Skeletal muscle tissue (tissue), 4 donors: ENCODE results near the gene TANC1. TPM values are rescaled to one million over a fixed set of nuclear protein-coding genes. Genes with fewer than 3 reads are reported as not detected.
"Not testable (repeated sequence)": the region's sequence is repeated elsewhere in the genome, so short reads cannot be mapped to it uniquely, and the experiment has no call there.

ENCODE experiments used
- H3K27ac ChIP-seq: one replicate; pipeline ENCODE4 v1.7.0; 2013; ENCODE audit warnings: mild to moderate bottlenecking, low read depth, low read length, inconsistent platforms
- H3K27me3 ChIP-seq, 3 donors: one replicate each; pipeline ENCODE4 v1.7.0; 2013; ENCODE audit warnings: low read length in 3 of 3; ENCODE audit not compliant: control insufficient read depth in 3 of 3, insufficient read depth in 3 of 3
- H3K36me3 ChIP-seq, 3 donors: one replicate each; pipeline ENCODE4 v1.7.0; 2013; ENCODE audit warnings: low read length in 3 of 3; ENCODE audit not compliant: control insufficient read depth in 3 of 3, insufficient read depth in 3 of 3
- H3K4me1 ChIP-seq, 3 donors: one replicate each; pipeline ENCODE4 v1.7.0; 2013; ENCODE audit warnings: low read length in 3 of 3, mild to moderate bottlenecking in 3 of 3; ENCODE audit not compliant: control insufficient read depth in 3 of 3, insufficient read depth in 3 of 3
- H3K4me3 ChIP-seq, 3 donors: one replicate each; pipeline ENCODE4 v1.7.0; 2013; ENCODE audit warnings: low read length in 3 of 3
- H3K9ac ChIP-seq, 3 donors: one replicate each; pipeline ENCODE4 v1.7.0; 2013; ENCODE audit warnings: low read length in 3 of 3, mild to moderate bottlenecking in 3 of 3, moderate library complexity in 2 of 3, low read depth in 1 of 3
- H3K9me3 ChIP-seq, 3 donors: one replicate each; pipeline ENCODE4 v1.7.0; 2013; ENCODE audit warnings: low read length in 3 of 3; ENCODE audit not compliant: control insufficient read depth in 3 of 3
- total RNA-seq: library from RNA; depleted of rRNA; stranded (reverse); fragments of >200 nt; gene quantifications from one replicate; pipeline ENCODE4 v1.2.3, GENCODE V29; 2014
- donor health status: Osteomylitis.

Gene TANC1
- total RNA-seq, 1 donor from 2014 or later: 38.1 TPM

DNA sequence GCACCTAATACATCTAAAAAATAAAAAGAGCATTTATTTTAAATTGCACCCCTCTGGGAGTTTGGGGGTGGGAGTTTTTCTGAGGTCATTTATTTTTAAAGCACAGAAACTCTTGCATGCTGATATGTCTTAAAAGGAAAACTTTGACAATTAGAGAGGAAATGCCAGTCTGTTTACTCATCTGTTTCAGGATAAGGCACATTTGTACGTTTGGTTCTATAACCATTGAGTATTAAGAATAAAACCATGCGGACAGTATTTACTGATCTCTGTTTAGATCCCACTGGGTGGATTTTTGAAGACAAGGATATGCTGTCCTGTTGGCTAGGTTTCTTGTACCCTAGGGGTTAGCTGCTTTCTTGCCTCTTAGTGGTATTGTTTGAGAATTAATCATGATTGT is 122.9 kb downstream of the TANC1 start:
- Histone ChIP-seq H3K36me3 (no peaks in the 10 kb centered on the region), H3K27ac (peak overlapping the region; percentile 16), H3K4me1 (peaks cover 29 to 39% (median 37%) of the 10 kb centered on the region in 3 donors), H3K9me3 (no peaks in the 10 kb centered on the region), H3K27me3 (no peaks in the 10 kb centered on the region), H3K9ac (no peak overlapping the region), H3K4me3 (no peak overlapping the region)

DNA sequence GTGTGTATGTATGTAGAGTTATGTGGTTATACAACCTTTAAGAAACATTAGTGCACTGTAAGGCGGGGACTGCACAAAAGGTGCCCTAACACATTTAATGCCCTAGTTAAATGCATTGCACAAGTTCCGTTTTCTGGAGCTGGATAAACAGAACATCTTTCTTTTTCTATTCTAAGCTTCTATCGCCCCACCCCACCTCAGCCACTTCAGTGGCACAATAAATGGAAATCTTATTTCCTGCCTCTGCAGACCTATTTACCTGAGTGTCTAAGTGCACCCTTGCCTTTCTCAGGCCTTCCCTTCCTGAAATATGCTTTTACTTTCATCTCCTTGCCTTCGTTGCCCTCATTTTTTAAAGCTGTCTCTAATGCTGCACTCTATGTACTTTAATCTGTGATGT is 123.5 kb downstream of the TANC1 start:
- H3K9ac ChIP-seq: no peak overlapping the region
- H3K4me1 ChIP-seq: peaks cover 29 to 39% (median 37%) of the 10 kb centered on the region in 3 donors
- no peaks in the 10 kb centered on the region for H3K9me3 ChIP-seq
- no peaks in the 10 kb centered on the region for H3K36me3 ChIP-seq
- H3K4me3 ChIP-seq: no peak overlapping the region
- peak overlapping the region; percentile 16 for H3K27ac ChIP-seq
- no peaks in the 10 kb centered on the region for H3K27me3 ChIP-seq

DNA sequence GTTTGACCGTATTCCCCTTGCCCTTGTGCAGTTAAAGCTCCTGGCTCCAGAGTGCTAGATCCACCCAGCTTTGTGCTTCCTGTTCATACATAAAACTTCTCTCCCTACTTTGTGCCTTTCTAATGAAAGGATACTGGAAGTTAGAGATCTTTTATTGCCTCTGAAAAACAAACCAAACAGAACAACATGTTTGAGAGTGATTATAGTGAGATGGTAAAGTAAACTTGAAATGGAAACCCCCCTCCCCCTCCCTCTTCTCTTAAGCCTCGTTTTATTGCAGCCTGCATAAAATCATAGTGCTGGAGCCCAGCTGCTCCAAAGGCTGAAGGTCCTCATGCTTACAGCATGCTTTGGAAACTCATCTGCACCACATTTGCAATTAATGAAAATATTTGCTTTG is 125.1 kb downstream of the TANC1 start:
- Histone ChIP-seq H3K27me3 (no peaks in the 10 kb centered on the region), H3K9ac (no peak overlapping the region), H3K9me3 (no peaks in the 10 kb centered on the region), H3K4me1 (peaks cover 29 to 39% (median 37%) of the 10 kb centered on the region in 3 donors), H3K27ac (no peak overlapping the region), H3K4me3 (no peak overlapping the region), H3K36me3 (peaks cover 0 to 4% (median 0%) of the 10 kb centered on the region in 3 donors)

DNA sequence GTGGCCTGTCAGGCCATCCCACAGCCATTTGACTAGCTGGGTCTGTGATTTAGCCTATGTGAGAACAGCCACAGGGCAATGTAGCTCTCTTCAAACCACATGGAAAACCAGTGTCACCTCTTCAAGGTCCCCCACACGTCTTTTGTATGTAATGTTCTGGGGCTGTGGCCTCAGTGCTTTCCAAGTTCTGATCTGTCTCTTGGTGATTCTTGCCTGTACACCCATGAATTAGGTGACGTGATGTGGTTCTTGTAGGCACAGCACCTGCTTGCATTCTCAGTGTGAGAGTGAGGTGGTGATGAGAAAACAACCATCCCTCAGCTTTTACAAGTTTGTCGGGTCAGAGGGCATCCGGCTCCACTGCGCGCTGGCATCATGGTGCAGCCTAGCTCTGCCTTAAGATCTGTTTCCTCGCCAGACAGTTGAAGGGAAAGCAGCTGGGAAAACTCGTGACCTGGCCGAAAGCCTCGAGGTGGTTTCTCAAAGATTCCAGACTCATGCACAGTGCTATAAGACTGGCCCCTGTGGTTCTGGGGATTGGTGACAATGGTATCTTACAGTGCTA is 125.8 kb downstream of the TANC1 start:
- Histone ChIP-seq H3K4me3 (no peak overlapping the region), H3K9ac (no peak overlapping the region), H3K4me1 (peaks cover 28 to 38% (median 35%) of the 10 kb centered on the region in 3 donors), H3K27me3 (no peaks in the 10 kb centered on the region), H3K27ac (peak overlapping the region; percentile 34), H3K36me3 (peaks cover 0 to 4% (median 0%) of the 10 kb centered on the region in 3 donors), H3K9me3 (no peaks in the 10 kb centered on the region)

DNA sequence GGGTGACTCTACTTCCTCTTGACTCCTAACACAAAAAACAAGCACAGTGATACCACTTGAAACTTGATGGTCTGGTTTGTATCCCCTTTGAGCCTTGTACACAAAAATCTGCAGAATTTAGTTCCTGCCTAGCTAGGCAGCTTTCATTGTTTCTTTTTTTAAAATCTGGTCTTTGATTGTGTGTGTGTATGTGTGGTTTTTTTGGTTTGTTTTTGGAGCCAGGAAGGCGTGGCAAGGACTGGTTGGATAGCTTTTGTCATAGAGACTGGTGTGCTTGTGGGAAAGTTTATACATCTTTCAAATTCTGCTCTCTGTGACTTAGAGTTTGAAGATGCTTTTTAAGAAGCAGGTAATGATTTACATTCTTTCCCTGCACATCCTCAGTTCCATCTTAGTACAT is 127.4 kb downstream of the TANC1 start:
- no peaks in the 10 kb centered on the region for H3K9me3 ChIP-seq
- H3K27ac ChIP-seq: no peak overlapping the region
- no peak overlapping the region for H3K9ac ChIP-seq
- H3K4me3 ChIP-seq: no peak overlapping the region
- H3K27me3 ChIP-seq: no peaks in the 10 kb centered on the region
- peaks cover 0 to 4% (median 0%) of the 10 kb centered on the region in 3 donors for H3K36me3 ChIP-seq
- peaks cover 16 to 23% (median 21%) of the 10 kb centered on the region in 3 donors for H3K4me1 ChIP-seq

DNA sequence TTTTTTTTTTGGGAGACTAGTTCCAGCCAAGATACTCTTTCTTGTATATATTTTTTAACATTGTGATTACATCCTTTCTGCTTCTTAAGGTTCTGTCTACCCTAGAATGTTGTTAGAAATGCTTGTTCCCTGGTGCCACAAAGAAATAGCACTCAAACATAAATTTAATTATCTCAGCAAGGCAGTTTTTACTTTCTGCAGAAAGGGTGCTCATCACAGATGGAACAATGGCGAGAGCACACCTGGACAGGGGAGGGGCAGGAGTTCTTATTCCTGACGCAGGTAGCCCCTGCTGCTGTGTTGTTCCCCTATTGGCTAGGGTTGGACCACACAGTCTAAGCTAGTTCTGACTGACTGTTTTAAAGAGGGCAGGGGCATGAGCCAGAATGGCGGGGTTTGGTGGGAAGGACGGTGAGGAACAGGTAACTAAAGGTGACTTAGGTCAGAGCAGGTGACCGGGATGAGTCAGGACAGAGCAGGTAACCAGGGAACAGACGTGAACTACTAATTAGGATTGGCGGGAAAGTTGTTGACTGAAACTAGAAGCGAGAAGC is 127.9 kb downstream of the TANC1 start:
- H3K9ac ChIP-seq, H3K4me3 ChIP-seq, H3K27ac ChIP-seq, H3K36me3 ChIP-seq, H3K27me3 ChIP-seq, H3K9me3 ChIP-seq: not testable (repeated sequence)
- H3K4me1 ChIP-seq: peaks cover 13 to 22% (median 15%) of the 10 kb centered on the region in 3 donors

DNA sequence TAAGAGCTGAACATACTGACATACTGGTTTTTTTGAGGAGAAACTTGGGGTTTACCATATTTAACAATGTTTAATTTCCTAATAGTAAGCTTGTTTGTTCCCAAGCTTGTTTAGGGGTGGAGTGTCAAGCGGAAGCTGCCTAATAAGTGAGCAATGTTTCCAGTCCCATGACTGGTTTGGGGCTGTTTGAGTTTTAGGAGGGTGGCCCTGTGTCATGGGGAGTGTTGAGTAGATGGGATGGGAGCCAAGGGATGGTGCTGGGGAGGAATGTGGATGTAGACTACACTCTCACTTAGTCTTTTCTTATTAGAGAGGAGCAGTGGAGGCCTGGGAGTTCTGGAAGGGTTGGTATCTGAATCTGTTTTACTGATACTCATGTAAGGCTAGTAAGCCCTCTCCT is 128.5 kb downstream of the TANC1 start:
- Histone ChIP-seq H3K9me3 (no peaks in the 10 kb centered on the region), H3K27ac (no peak overlapping the region), H3K4me3 (no peak overlapping the region), H3K27me3 (no peaks in the 10 kb centered on the region), H3K36me3 (peaks cover 0 to 4% (median 0%) of the 10 kb centered on the region in 3 donors), H3K9ac (no peak overlapping the region), H3K4me1 (peaks cover 10 to 21% (median 13%) of the 10 kb centered on the region in 3 donors)

DNA sequence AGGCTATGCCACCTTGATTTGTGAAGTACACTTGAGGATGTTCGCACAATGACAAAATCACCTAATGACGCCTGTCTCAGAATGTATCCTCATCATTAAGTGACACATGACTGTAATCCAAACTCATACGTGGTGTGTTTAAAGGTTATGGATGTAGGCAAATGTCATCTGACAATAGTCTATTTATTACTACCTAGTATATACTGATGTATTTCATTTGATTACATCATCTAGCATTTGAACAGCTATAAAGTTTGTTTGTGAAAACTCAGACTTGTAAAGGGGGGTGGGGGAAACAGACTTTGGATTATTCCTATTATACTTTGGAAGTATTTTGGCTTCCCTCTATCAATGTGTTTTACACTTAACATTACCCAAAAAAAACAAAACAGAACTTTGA is 129.9 kb downstream of the TANC1 start:
- Histone ChIP-seq H3K27me3 (no peaks in the 10 kb centered on the region), H3K27ac (no peak overlapping the region), H3K36me3 (peaks cover 0 to 4% (median 0%) of the 10 kb centered on the region in 3 donors), H3K4me3 (no peak overlapping the region), H3K9me3 (no peaks in the 10 kb centered on the region), H3K4me1 (peaks cover 7 to 13% (median 8%) of the 10 kb centered on the region in 3 donors), H3K9ac (no peak overlapping the region)

DNA sequence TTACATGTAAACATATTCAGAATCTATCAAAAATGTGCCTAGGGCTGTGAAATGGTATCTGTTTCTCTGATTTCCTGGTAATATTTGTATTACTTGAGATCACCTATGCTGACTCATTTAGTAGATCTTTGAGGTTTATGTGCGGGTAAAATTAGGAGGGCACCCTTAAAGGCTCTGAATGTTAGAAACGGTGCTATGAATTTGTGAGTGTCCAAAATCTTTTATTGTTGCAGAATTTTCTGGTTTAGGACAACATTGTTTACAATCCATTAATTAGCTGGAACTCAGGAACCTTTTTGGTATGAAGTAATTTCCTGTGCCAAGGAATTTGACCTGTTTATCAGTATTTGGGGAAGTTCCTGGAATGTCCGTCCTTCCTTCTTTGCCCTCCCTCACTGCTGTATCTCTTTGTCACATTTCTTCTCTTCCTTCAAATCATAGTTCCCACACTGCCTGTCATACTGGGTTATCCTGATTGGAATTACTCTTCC is 130.5 kb downstream of the TANC1 start:
- H3K36me3 ChIP-seq: peaks cover 0 to 4% (median 0%) of the 10 kb centered on the region in 3 donors
- H3K4me1 ChIP-seq: peaks cover 5 to 7% (median 7%) of the 10 kb centered on the region in 3 donors
- no peaks in the 10 kb centered on the region for H3K27me3 ChIP-seq
- H3K9ac ChIP-seq: no peak overlapping the region
- no peak overlapping the region for H3K4me3 ChIP-seq
- no peak overlapping the region for H3K27ac ChIP-seq
- no peaks in the 10 kb centered on the region for H3K9me3 ChIP-seq

DNA sequence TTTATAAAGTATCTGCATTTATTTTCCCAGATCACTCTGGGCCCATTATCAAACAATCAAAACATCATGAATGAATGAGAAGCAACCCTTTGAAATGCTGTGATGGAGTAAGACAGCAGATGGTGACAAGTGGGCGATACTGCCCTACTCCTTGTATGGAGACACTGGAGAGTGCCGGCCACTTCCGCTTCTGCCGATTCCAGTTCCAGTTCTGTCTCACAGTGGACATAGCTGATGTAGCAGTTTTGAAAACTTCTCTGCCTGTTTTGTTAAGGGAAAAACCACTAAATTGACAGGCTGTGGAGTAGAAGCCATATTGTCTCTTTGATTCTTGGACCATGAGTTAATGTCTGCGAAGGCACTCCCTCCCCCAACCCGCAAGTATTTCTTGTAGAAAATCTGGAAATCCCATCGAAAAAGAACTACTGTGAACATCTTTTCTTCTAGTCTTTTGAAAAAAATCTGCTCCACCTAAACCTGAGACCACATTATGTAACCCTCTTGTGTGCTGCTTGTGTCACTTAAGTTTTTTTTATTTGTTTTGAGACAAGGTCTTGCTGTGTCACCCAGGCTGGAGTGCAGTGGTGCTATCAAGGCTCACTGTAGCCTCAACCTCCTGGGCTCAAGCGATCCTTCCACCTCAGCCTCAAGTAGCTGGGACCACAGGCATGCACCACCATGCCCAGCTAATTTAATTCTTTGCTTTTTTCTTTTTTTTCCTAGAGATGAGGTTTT is 133.5 kb downstream of the TANC1 start:
- Histone ChIP-seq H3K4me3 (no peak overlapping the region), H3K9me3 (no peaks in the 10 kb centered on the region), H3K4me1 (no peaks in the 10 kb centered on the region), H3K9ac (no peak overlapping the region), H3K27me3 (no peaks in the 10 kb centered on the region), H3K36me3 (peaks cover 0 to 4% (median 0%) of the 10 kb centered on the region in 3 donors), H3K27ac (no peak overlapping the region)
